ENCODE results near the gene NTRK3.

Gene NTRK3

GRCh38 chr15:87941606-87942005, 314.9 kb downstream of the NTRK3 start:
- DNase-seq (ENCODE audit: low read depth in 2 of 2), result no peak

GRCh38 chr15:87940768-87941167, 315.8 kb downstream of the NTRK3 start:
- no peak for DNase-seq (ENCODE audit: low read depth in 2 of 2)

GRCh38 chr15:87939848-87940457, 316.6 kb downstream of the NTRK3 start:
- no peak for DNase-seq (ENCODE audit: low read depth in 2 of 2)

- no peak for DNase-seq (ENCODE audit: low read depth in 2 of 2)
Observed at GRCh38 chr15:87938031-87938430, 318.5 kb downstream of the NTRK3 start.

- DNase-seq (ENCODE audit: low read depth in 2 of 2), result no peak
Observed at GRCh38 chr15:87935583-87935982, 321.0 kb downstream of the NTRK3 start.

- DNase-seq (ENCODE audit: low read depth in 2 of 2), result no peak
Observed at GRCh38 chr15:87931584-87931983, 325.0 kb downstream of the NTRK3 start.

- no peak for DNase-seq (ENCODE audit: low read depth in 2 of 2)
Observed at GRCh38 chr15:87930457-87930856, 326.1 kb downstream of the NTRK3 start.

GRCh38 chr15:87929841-87930240, 326.7 kb downstream of the NTRK3 start:
- DNase-seq (ENCODE audit: low read depth in 2 of 2), result no peak

GRCh38 chr15:87924433-87924832, 332.1 kb downstream of the NTRK3 start:
- no peak for DNase-seq (ENCODE audit: low read depth in 2 of 2)

GRCh38 chr15:87919064-87919463, 337.5 kb downstream of the NTRK3 start:
- DNase-seq (ENCODE audit: low read depth in 2 of 2), result no peak

- DNase-seq (ENCODE audit: low read depth in 2 of 2), result no peak
Observed at GRCh38 chr15:87917480-87917879, 339.1 kb downstream of the NTRK3 start.

GRCh38 chr15:87916208-87916607, 340.3 kb downstream of the NTRK3 start:
- no peak for DNase-seq (ENCODE audit: low read depth in 2 of 2)

GRCh38 chr15:87910301-87910700, 346.2 kb downstream of the NTRK3 start:
- no peak for DNase-seq (ENCODE audit: low read depth in 2 of 2)

- no peak for DNase-seq (ENCODE audit: low read depth in 2 of 2)
Observed at GRCh38 chr15:87907676-87908446, 348.7 kb downstream of the NTRK3 start.

- no peak for DNase-seq (ENCODE audit: low read depth in 2 of 2)
Observed at GRCh38 chr15:87906444-87906843, 350.1 kb downstream of the NTRK3 start.

- DNase-seq (ENCODE audit: low read depth in 2 of 2), result no peak
Observed at GRCh38 chr15:87902772-87903426, 353.6 kb downstream of the NTRK3 start.

GRCh38 chr15:87901926-87902690, 354.4 kb downstream of the NTRK3 start:
- DNase-seq (ENCODE audit: low read depth in 2 of 2), result no peak

- DNase-seq (ENCODE audit: low read depth in 2 of 2), result no peak
Observed at GRCh38 chr15:87901008-87901407, 355.5 kb downstream of the NTRK3 start.

- no peak for DNase-seq (ENCODE audit: low read depth in 2 of 2)
Observed at GRCh38 chr15:87896936-87897335, 359.6 kb downstream of the NTRK3 start.

GRCh38 chr15:87887177-87887576, 369.4 kb downstream of the NTRK3 start:
- no peak for DNase-seq (ENCODE audit: low read depth in 2 of 2)

- DNase-seq (ENCODE audit: low read depth in 2 of 2), result no peak
Observed at GRCh38 chr15:87881026-87881425, 375.5 kb downstream of the NTRK3 start.

GRCh38 chr15:87877822-87878542, 378.6 kb downstream of the NTRK3 start:
- no peak for DNase-seq (ENCODE audit: low read depth in 2 of 2)

Measured in stimulated activated CD8-positive, alpha-beta memory T cell treated with anti-CD3 and anti-CD28 coated beads, Interleukin-15, amount 100 ng/mL, for 4 hours (primary cell).